Activated naive CD4-positive, alpha-beta T cell treated with anti-CD3 and anti-CD28 coated beads for 36 hours (primary cell): ENCODE results near the gene DEPDC4. TPM values are rescaled to one million over a fixed set of nuclear protein-coding genes. Genes with fewer than 3 reads are reported as not detected.

Experiments used
- CTCF ChIA-PET: fragments of 350-600 bp; sonication (Branson Sonifier 250); formaldehyde crosslinking; loops from one replicate; lab custom pipeline; 2021; ENCODE audit warnings: antibody characterized with exemption; lab: Charles Lee
- DNase-seq: peaks from one replicate; pipeline ENCODE4 v3.0.0-alpha.2; 2020
- H3K27ac Mint-ChIP-seq: one replicate; pipeline ENCODE4 v1.8.0; 2021; ENCODE audit warnings: mild to moderate bottlenecking, mixed read lengths
- H3K27me3 Mint-ChIP-seq: one replicate; pipeline ENCODE4 v1.8.0; 2021; ENCODE audit warnings: low read depth, mixed read lengths
- H3K36me3 Mint-ChIP-seq: one replicate; pipeline ENCODE4 v1.8.0; 2021; ENCODE audit warnings: low read depth, mixed read lengths
- H3K4me1 Mint-ChIP-seq: one replicate; pipeline ENCODE4 v1.8.0; 2021; ENCODE audit warnings: low read depth, mixed read lengths
- H3K4me3 Mint-ChIP-seq: one replicate; pipeline ENCODE4 v1.8.0; 2021; ENCODE audit warnings: mild to moderate bottlenecking, moderate library complexity, mixed read lengths
- H3K9me3 Mint-ChIP-seq: one replicate; pipeline ENCODE4 v1.8.0; 2021; ENCODE audit warnings: mixed read lengths
- intact Hi-C: fragments of 100-400 bp; cut with micrococcal nuclease; formaldehyde crosslinking; loops from one replicate; pipeline ENCODE4 v1.15.1; 2023
- total RNA-seq, 2 experiments: library from RNA; stranded (reverse); gene quantifications; one replicate each; pipeline ENCODE4 v1.2.3, GENCODE V29; 2021

The DEPDC4 gene
- total RNA-seq, 2 experiments from 2014 or later, result 3.4 to 3.6 TPM

- peaks cover 27% of the 10 kb centered on the region for H3K4me1 Mint-ChIP-seq
- intact Hi-C loops, result loop anchor here (2.0 to 5.0 kb wide), 4 partner anchors 130 to 1699 kb away; partner anchors contain the start of genes SLC25A3 and TMPO
- CTCF ChIA-PET, result interaction anchor here (0.8 to 2.0 kb wide), 4 partner anchors 10 to 115 kb away, joined by 3 to 6 read pairs (median 4); no protein-coding TSS in a partner anchor
Observed at GRCh38 chr12:100201604-100202423, 65.1 kb downstream of the DEPDC4 start.

GRCh38 chr12:100200463-100201181 is 66.3 kb downstream of the DEPDC4 start, which contains the start of gene ACTR6:
ACTR6 (plus strand) TSS chr12:100200815; CDS start chr12:100200852, 37 bp downstream.
- Mint-ChIP-seq H3K36me3 (peaks cover 6% of the 10 kb centered on the region), H3K4me1 (peaks cover 27% of the 10 kb centered on the region), H3K4me3 (peak within 1 kb of the TSS; percentile 99), H3K9me3 (no peaks in the 10 kb centered on the region), H3K27me3 (no peaks in the 10 kb centered on the region), H3K27ac (peak within 1 kb of the TSS; percentile 99)
- peak; percentile 98 for DNase-seq
- intact Hi-C loops, result loop anchor here (1.0 to 5.0 kb wide), 9 partner anchors 36 to 1698 kb away; partner anchors contain the start of genes APAF1, BLTP3B, DEPDC4 and SCYL2
- CTCF ChIA-PET, result interaction anchor here (2.0 kb wide), 1 partner anchor 54 kb away, joined by 6 read pairs; no protein-coding TSS in a partner anchor

More at GRCh38 chr12:100201604-100202423, 65.1 kb downstream of the DEPDC4 start:
- DNase-seq, result no peak
- Mint-ChIP-seq H3K27ac (peak overlapping the region; percentile 99), H3K4me3 (peak overlapping the region; percentile 99), H3K36me3 (peaks cover 6% of the 10 kb centered on the region), H3K9me3 (no peaks in the 10 kb centered on the region), H3K27me3 (no peaks in the 10 kb centered on the region)

DNA sequence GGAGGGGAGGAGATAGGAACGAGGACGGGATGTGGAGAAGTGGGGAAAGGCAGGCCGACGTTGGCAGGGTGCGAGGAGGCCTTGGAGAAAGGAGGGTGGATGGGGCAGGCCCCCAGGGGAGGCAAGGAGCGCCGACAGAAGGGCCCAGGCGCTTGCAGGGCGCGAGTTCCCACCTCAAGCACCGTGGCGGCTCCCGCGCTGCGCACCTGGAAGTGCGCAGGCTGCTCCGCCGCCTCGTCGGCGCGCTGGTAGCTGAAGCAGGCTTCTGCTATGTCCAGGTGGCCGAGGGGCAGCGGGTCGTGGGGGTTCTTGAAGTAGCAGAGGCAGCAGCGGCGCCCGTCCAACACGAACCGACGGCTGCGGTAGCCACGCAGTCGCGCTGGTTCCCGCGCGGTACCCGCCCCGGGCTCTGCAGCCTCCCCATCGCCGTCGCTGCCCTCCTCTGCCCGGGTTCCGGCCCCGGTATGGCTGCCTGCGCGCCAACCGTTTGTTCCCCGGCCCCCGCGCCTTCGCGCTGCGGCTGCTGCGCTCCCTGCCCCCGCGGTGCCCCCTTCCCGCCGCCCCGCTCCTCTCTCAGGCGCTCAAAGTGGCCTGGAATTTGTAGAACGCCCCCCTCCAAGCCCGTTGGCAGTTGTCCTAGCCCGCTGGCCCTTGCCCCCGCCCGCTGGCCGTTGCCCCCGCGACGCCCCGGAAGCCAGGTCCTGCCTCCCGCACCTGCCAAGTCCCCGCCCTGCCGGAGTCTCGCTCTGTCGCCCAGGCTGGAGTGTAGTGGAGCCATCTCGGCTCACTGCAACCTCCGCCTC is 67.3 kb downstream of the DEPDC4 start:
- H3K36me3 Mint-ChIP-seq, result peaks cover 13% of the 10 kb centered on the region
- DNase-seq, result peak; percentile 78
- H3K4me3 Mint-ChIP-seq, result peak overlapping the region; percentile 99
- no peaks in the 10 kb centered on the region for H3K9me3 Mint-ChIP-seq
- H3K27me3 Mint-ChIP-seq, result no peaks in the 10 kb centered on the region
- H3K27ac Mint-ChIP-seq, result peak overlapping the region; percentile 99
- CTCF ChIA-PET, result interaction anchor here (2.0 kb wide), 1 partner anchor 53 kb away, joined by 6 read pairs; no protein-coding TSS in a partner anchor
- H3K4me1 Mint-ChIP-seq, result peaks cover 27% of the 10 kb centered on the region
- intact Hi-C loops, result loop anchor here (1.0 to 5.0 kb wide), 9 partner anchors 35 to 1697 kb away; partner anchors contain the start of genes APAF1, BLTP3B, DEPDC4 and SCYL2

GRCh38 chr12:100199023-100199346 is 67.9 kb downstream of the DEPDC4 start:
- CTCF ChIA-PET, result no interaction called here
- intact Hi-C loops, result no loop called here
- DNase-seq, result no peak
- Mint-ChIP-seq H3K4me3 (peak overlapping the region; percentile 99), H3K27me3 (no peaks in the 10 kb centered on the region), H3K4me1 (peaks cover 26% of the 10 kb centered on the region), H3K9me3 (no peaks in the 10 kb centered on the region), H3K36me3 (peaks cover 16% of the 10 kb centered on the region), H3K27ac (peak overlapping the region; percentile 35)

DNA sequence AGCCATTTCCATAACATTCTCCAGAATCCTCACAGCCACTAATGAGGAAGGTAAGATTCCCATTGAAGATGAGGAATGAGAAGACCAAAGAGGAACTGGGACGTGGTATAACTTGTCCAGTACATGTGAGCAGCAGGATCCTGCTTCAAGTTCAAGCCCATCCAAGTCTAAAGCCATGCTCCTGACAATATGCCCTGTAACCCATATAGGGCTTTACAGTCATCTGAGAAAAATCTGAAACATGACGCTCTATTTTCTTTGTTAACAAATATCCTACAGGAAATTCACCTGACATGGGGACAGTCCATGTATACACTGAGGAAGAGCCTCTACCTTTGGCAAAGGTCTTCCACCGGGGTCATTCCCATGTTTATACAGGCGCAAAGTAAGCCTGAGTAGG is 69.4 kb downstream of the DEPDC4 start:
- CTCF ChIA-PET, result interaction anchor here (0.7 kb wide), 1 partner anchor 1179 kb away, joined by 4 read pairs; no protein-coding TSS in a partner anchor
- Mint-ChIP-seq H3K27ac (no peak overlapping the region), H3K9me3 (no peaks in the 10 kb centered on the region), H3K27me3 (no peaks in the 10 kb centered on the region), H3K4me1 (peaks cover 18% of the 10 kb centered on the region), H3K36me3 (peaks cover 22% of the 10 kb centered on the region), H3K4me3 (no peak overlapping the region)
- no peak for DNase-seq
- intact Hi-C loops, result no loop called here

GRCh38 chr12:100193085-100193484 is 73.8 kb downstream of the DEPDC4 start:
- CTCF ChIA-PET, result interaction anchor here (1.2 kb wide), 1 partner anchor 38 kb away, joined by 4 read pairs; no protein-coding TSS in a partner anchor
- no peaks in the 10 kb centered on the region for H3K27me3 Mint-ChIP-seq
- peaks cover 2% of the 10 kb centered on the region for H3K4me1 Mint-ChIP-seq
- no peak overlapping the region for H3K27ac Mint-ChIP-seq
- intact Hi-C loops, result no loop called here
- no peaks in the 10 kb centered on the region for H3K9me3 Mint-ChIP-seq
- H3K4me3 Mint-ChIP-seq, result no peak overlapping the region
- no peak for DNase-seq
- H3K36me3 Mint-ChIP-seq, result peaks cover 35% of the 10 kb centered on the region

Other genes with a start within 250 kb of the DEPDC4 start
- 10 to 100 TPM; 27.0 to 27.2 TPM for gene BLTP3B, start 124.2 kb downstream of the DEPDC4 start, total RNA-seq
- gene ACTR6, start 66.3 kb downstream of the DEPDC4 start, total RNA-seq, result 10 to 100 TPM; 38.0 to 41.8 TPM
- gene SCYL2, start 98 bp upstream of the DEPDC4 start, total RNA-seq, result 10 to 100 TPM; 19.4 to 20.7 TPM
- gene SLC17A8, start 90.0 kb upstream of the DEPDC4 start, total RNA-seq, result not detected
- not detected for gene NR1H4, start 206.8 kb upstream of the DEPDC4 start, total RNA-seq